Activated B cell treated with CpG ODN at 0.5 μM for 24 hours (primary cell): Measurements from ENCODE around the gene EEFSEC. TPM values are rescaled to one million over a fixed set of nuclear protein-coding genes. Genes with fewer than 3 reads are reported as not detected.

Experiments used
- ATAC-seq: fragments of 200-7000 bp; cut with Tn5 transposase; one replicate; pipeline ENCODE4 v1.10.0; 2021; ENCODE audit warnings: low read depth, mild to moderate bottlenecking, moderate library complexity
- CTCF ChIA-PET: fragments of 350-600 bp; sonication (Branson Sonifier 250); formaldehyde crosslinking; loops from one replicate; lab custom pipeline; 2021; ENCODE audit warnings: antibody characterized with exemption; lab: Charles Lee
- POLR2A ChIA-PET: fragments of 350-600 bp; sonication (Branson Sonifier 250); formaldehyde crosslinking; loops from one replicate; lab custom pipeline; 2021; ENCODE audit warnings: antibody characterized with exemption; lab: Charles Lee
- DNase-seq: peaks from one replicate; pipeline ENCODE4 v3.0.0; 2022
- H3K27ac Mint-ChIP-seq: one replicate; pipeline ENCODE4 v1.8.0; 2020; ENCODE audit warnings: mixed read lengths
- H3K27me3 Mint-ChIP-seq: one replicate; pipeline ENCODE4 v1.8.0; 2021; ENCODE audit warnings: mixed read lengths
- H3K36me3 Mint-ChIP-seq: one replicate; pipeline ENCODE4 v1.8.0; 2021; ENCODE audit warnings: low read depth, mixed read lengths
- H3K4me1 Mint-ChIP-seq: one replicate; pipeline ENCODE4 v1.8.0; 2021; ENCODE audit warnings: mixed read lengths
- H3K4me3 Mint-ChIP-seq: one replicate; pipeline ENCODE4 v1.8.0; 2020; ENCODE audit warnings: mild to moderate bottlenecking, mixed read lengths
- H3K9me3 Mint-ChIP-seq: one replicate; pipeline ENCODE4 v1.8.0; 2020; ENCODE audit warnings: mixed read lengths
- intact Hi-C: fragments of 100-400 bp; cut with micrococcal nuclease; formaldehyde crosslinking; loops from one replicate; pipeline ENCODE4 v1.15.1; 2024
- total RNA-seq: library from RNA; stranded (reverse); gene quantifications from 2 replicates; pipeline ENCODE4 v1.2.3, GENCODE V29; 2022
- TF ChIP-seq, protein P1 (sequence below): fragments of 200-600 bp; IDR thresholded peaks from one replicate; pipeline ENCODE4 v1.8.0; 2022; ENCODE audit warnings: antibody characterized with exemption, mild to moderate bottlenecking

EEFSEC gene
- total RNA-seq, 1 donor from 2014 or later, result 20.0 TPM

- TF ChIP-seq, protein P1, sequence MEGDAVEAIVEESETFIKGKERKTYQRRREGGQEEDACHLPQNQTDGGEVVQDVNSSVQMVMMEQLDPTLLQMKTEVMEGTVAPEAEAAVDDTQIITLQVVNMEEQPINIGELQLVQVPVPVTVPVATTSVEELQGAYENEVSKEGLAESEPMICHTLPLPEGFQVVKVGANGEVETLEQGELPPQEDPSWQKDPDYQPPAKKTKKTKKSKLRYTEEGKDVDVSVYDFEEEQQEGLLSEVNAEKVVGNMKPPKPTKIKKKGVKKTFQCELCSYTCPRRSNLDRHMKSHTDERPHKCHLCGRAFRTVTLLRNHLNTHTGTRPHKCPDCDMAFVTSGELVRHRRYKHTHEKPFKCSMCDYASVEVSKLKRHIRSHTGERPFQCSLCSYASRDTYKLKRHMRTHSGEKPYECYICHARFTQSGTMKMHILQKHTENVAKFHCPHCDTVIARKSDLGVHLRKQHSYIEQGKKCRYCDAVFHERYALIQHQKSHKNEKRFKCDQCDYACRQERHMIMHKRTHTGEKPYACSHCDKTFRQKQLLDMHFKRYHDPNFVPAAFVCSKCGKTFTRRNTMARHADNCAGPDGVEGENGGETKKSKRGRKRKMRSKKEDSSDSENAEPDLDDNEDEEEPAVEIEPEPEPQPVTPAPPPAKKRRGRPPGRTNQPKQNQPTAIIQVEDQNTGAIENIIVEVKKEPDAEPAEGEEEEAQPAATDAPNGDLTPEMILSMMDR, result no peak
- H3K9me3 Mint-ChIP-seq, result no peaks in the 10 kb centered on the region
- no peaks in the 10 kb centered on the region for H3K27me3 Mint-ChIP-seq
- CTCF ChIA-PET, result interaction anchor here (0.7 kb wide), 2 partner anchors 176 to 595 kb away, joined by 3 to 4 read pairs; no protein-coding TSS in a partner anchor
- H3K4me3 Mint-ChIP-seq, result no peak overlapping the region
- intact Hi-C loops, result no loop called here
- POLR2A ChIA-PET, result no interaction called here
- H3K27ac Mint-ChIP-seq, result no peak overlapping the region
- no peak for DNase-seq
- H3K36me3 Mint-ChIP-seq, result peaks cover 20% of the 10 kb centered on the region
- H3K4me1 Mint-ChIP-seq, result no peaks in the 10 kb centered on the region
- no peak for ATAC-seq
Measured at GRCh38 chr3:128301186-128302023, 148.1 kb downstream of the EEFSEC start.

- no peak overlapping the region for H3K27ac Mint-ChIP-seq
- no peaks in the 10 kb centered on the region for H3K4me1 Mint-ChIP-seq
- no peak for DNase-seq
- peaks cover 18% of the 10 kb centered on the region for H3K36me3 Mint-ChIP-seq
- CTCF ChIA-PET, result no interaction called here
- H3K9me3 Mint-ChIP-seq, result no peaks in the 10 kb centered on the region
- ATAC-seq, result no peak
- H3K4me3 Mint-ChIP-seq, result no peak overlapping the region
- no peaks in the 10 kb centered on the region for H3K27me3 Mint-ChIP-seq
- POLR2A ChIA-PET, result no interaction called here
- TF ChIP-seq, protein P1, result no peak
- intact Hi-C loops, result no loop called here
Measured at GRCh38 chr3:128306481-128306880, 153.2 kb downstream of the EEFSEC start.

GRCh38 chr3:128307029-128307633 is 153.8 kb downstream of the EEFSEC start:
- DNase-seq (no peak), ATAC-seq (no peak)
- ChIA-PET POLR2A (no interaction called here), CTCF (no interaction called here)
- TF ChIP-seq, protein P1, result no peak
- Mint-ChIP-seq H3K4me3 (no peak overlapping the region), H3K27ac (no peak overlapping the region), H3K36me3 (peaks cover 22% of the 10 kb centered on the region), H3K4me1 (no peaks in the 10 kb centered on the region), H3K9me3 (no peaks in the 10 kb centered on the region), H3K27me3 (no peaks in the 10 kb centered on the region)
- intact Hi-C loops, result no loop called here

DNA sequence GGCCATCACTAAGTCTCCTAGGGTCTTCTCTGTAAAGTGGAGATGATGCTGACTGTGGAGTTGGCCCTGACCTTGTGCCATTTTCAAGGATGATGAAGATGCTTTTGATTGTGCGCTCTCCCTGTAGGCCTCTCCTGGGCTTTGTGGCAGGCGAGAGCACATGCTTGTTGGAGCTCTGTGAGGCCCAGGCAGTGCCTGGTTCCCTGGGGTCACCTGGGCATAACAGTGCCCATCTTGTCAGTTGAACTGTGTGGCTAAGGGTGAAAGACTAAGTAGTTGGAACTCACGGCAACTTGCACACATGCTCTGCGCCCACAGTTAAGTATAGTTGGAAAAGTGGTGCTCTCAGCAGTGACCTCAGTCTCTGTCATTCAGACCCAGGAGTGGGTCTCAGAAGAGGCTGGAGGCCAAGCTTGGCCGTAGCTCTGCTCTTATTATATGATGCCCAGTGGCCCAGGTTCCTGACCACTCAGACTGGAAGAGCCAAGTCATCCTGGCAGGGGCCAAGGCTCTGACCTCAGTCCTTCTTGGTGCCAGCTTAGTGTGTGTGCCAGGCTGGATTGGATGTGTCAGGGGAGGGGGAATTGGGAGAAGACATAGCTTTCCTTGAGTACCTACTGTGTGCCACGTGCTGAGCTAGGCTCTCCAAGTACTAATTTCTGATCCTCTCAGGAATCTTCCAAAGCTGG is 154.6 kb downstream of the EEFSEC start:
- ATAC-seq (no peak), DNase-seq (no peak)
- CTCF ChIA-PET, result no interaction called here
- H3K27me3 Mint-ChIP-seq, result no peaks in the 10 kb centered on the region
- peaks cover 22% of the 10 kb centered on the region for H3K36me3 Mint-ChIP-seq
- no peak overlapping the region for H3K27ac Mint-ChIP-seq
- TF ChIP-seq, protein P1, result no peak
- intact Hi-C loops, result no loop called here
- H3K4me1 Mint-ChIP-seq, result no peaks in the 10 kb centered on the region
- POLR2A ChIA-PET, result no interaction called here
- H3K4me3 Mint-ChIP-seq, result no peak overlapping the region
- H3K9me3 Mint-ChIP-seq, result no peaks in the 10 kb centered on the region

GRCh38 chr3:128309026-128309425 is 155.7 kb downstream of the EEFSEC start:
- Mint-ChIP-seq H3K27ac (no peak overlapping the region), H3K36me3 (peaks cover 19% of the 10 kb centered on the region), H3K9me3 (no peaks in the 10 kb centered on the region), H3K4me1 (no peaks in the 10 kb centered on the region), H3K4me3 (no peak overlapping the region), H3K27me3 (no peaks in the 10 kb centered on the region)
- ATAC-seq (no peak), DNase-seq (no peak)
- CTCF ChIA-PET, result no interaction called here
- TF ChIP-seq, protein P1, result no peak
- POLR2A ChIA-PET, result no interaction called here
- intact Hi-C loops, result no loop called here
